ENCODE data around the gene CLPSL1. TPM values are rescaled to one million over a fixed set of nuclear protein-coding genes. Genes with fewer than 3 reads are reported as not detected.

The CLPSL1 gene
- total and polyA plus RNA-seq, 2 of the 4 experiments (the other 2 are of a cell fraction) = not detected

GRCh38 chr6:35809809-35810208 is 29.0 kb downstream of the CLPSL1 start:
- Histone ChIP-seq H3K9me3 (ENCODE audit: control insufficient read depth, insufficient read depth, low read length) (no peaks in the 10 kb centered on the region), H3K56ac (ENCODE audit: extremely low read depth, insufficient read depth, low read length) (no peak overlapping the region), H3K4me1 (ENCODE audit: control insufficient read depth, insufficient read depth, low read length) (no peaks in the 10 kb centered on the region), H2BK120ac (ENCODE audit: low read depth, low read length) (no peak overlapping the region), H3K27ac (ENCODE audit: insufficient read depth, low read length) (no peak overlapping the region), H3K36me3 (ENCODE audit: control insufficient read depth, insufficient read depth, low read length) (no peaks in the 10 kb centered on the region), H4K20me1 (ENCODE audit: insufficient read depth, low read length) (no peaks in the 10 kb centered on the region), H2BK20ac (ENCODE audit: low read depth, low read length) (no peak overlapping the region), H3K4me3 (ENCODE audit: insufficient read depth, low read depth, low read length) (no peak overlapping the region), H3K79me1 (ENCODE audit: low read depth in 1 of 2, low read length in 2 of 2) (no peaks in the 10 kb centered on the region), H3K4me2 (ENCODE audit: low read depth, low read length) (no peak overlapping the region), H3K23ac (ENCODE audit: low read depth, low read length) (no peak overlapping the region), H2BK5ac (ENCODE audit: low read depth, low read length, poor library complexity, severe bottlenecking) (no peak overlapping the region), H2AK9ac (replicated peaks; ENCODE audit: low read depth, low read length, poor library complexity) (no peak overlapping the region), H3K9me1 (ENCODE audit: insufficient read depth, low read length) (no peaks in the 10 kb centered on the region), H3K4ac (ENCODE audit: low read depth, low read length) (no peak overlapping the region), H3K14ac (replicated peaks; ENCODE audit: low read depth, low read length) (no peak overlapping the region), H3K9ac (ENCODE audit: low read depth, low read length) (no peak overlapping the region), H2AFZ (replicated peaks; ENCODE audit: low read length, poor library complexity) (no peak overlapping the region), H3K18ac (ENCODE audit: low read depth, low read length) (no peak overlapping the region), H4K91ac (ENCODE audit: insufficient read depth, low read depth, low read length) (no peak overlapping the region), H2AK5ac (ENCODE audit: low read depth, low read length) (no peak overlapping the region), H4K8ac (ENCODE audit: low read depth in 2 of 2, low read length in 2 of 2) (no peak overlapping the region), H3K27me3 (ENCODE audit: control insufficient read depth, insufficient read depth, low read length) (peaks cover 1% of the 10 kb centered on the region; the same call in 1 of the 2 replicates), H4K5ac (ENCODE audit: low read depth, low read length) (no peak overlapping the region), H2BK15ac (ENCODE audit: low read depth, low read length) (no peak overlapping the region)
- in situ Hi-C loops (cut with MboI; ENCODE audit: low sequenced_read_pairs) = no loop called here
- DNase-seq (no peak), ATAC-seq (ENCODE audit: low read depth) (no peak)
- ChIA-PET CTCF (no interaction called here), POLR2A (ENCODE audit: unreplicated experiment) (no interaction called here)
- no TSS peak for BruUV-seq (replicated peaks)
- intact Hi-C loops (cut with micrococcal nuclease) = no loop called here
- no CpG with 5 or more reads among the region's 5 CpGs for WGBS, 2 experiments (ENCODE audit: extremely low coverage in 2 of 2, insufficient read length in 1 of 2)
- TF ChIP-seq RAD21 (IDR thresholded peaks at IDR 0.05; ENCODE audit: low read length) = no peak
- TF ChIP-seq ELK1 (IDR thresholded peaks at IDR 0.05; ENCODE audit: borderline replicate concordance, low read depth, low read length) = no peak
- no peak for TF ChIP-seq SMC3 (IDR thresholded peaks at IDR 0.05; ENCODE audit: low read depth, low read length)
- no peak for TF ChIP-seq NFE2L2 (IDR thresholded peaks at IDR 0.05; ENCODE audit: low read depth, low read length)
- TF ChIP-seq USF2 (IDR thresholded peaks at IDR 0.05; ENCODE audit: low read depth, low read length) = no peak
- TF ChIP-seq MAFK (IDR thresholded peaks at IDR 0.05; ENCODE audit: low read depth, low read length) = no peak
- no peak for TF ChIP-seq CTCF (conservative IDR thresholded peaks at IDR 0.05; ENCODE audit: low read depth, low read length)
- TF ChIP-seq FOS (IDR thresholded peaks at IDR 0.05; ENCODE audit: low read depth, low read length) = no peak
- TF ChIP-seq CHD1 (IDR thresholded peaks at IDR 0.05; ENCODE audit: low read depth, low read length) = no peak
- TF ChIP-seq POLR2A (IDR thresholded peaks at IDR 0.05; ENCODE audit: low read depth, low read length) = no peak
- no peak for TF ChIP-seq BHLHE40 (IDR thresholded peaks at IDR 0.05; ENCODE audit: low read depth, low read length)
- TF ChIP-seq RFX5 (IDR thresholded peaks at IDR 0.05; ENCODE audit: low read depth, low read length) = no peak
- no peak for TF ChIP-seq MAZ (IDR thresholded peaks at IDR 0.05; ENCODE audit: borderline replicate concordance, low read depth, low read length)
- TF ChIP-seq RCOR1 (IDR thresholded peaks at IDR 0.05; ENCODE audit: insufficient replicate concordance, low read length) = no peak
- TF ChIP-seq CEBPB (IDR thresholded peaks at IDR 0.05; ENCODE audit: low read depth, low read length) = no peak
- no peak for TF ChIP-seq MXI1 (IDR thresholded peaks at IDR 0.05; ENCODE audit: borderline replicate concordance, low read depth, low read length)
- dilution Hi-C loops (cut with HindIII; ENCODE audit: low sequenced_read_pairs, unreplicated experiment) = no loop called here
